MG63 (cell line): ENCODE measurements around the gene TBC1D8. TPM values are rescaled to one million over a fixed set of nuclear protein-coding genes. Genes with fewer than 3 reads are reported as not detected.

Source experiments
- DNase-seq: peaks from one replicate; pipeline ENCODE4 v3.0.0-alpha.2; 2020
- H3K27me3 ChIP-seq: fragments of 250-450 bp; sonication (Bioruptor Pico); 2 replicates; pipeline ENCODE4 v1.5.1; 2020; ENCODE audit warnings: mild to moderate bottlenecking, moderate library complexity
- H3K36me3 ChIP-seq: fragments of 250-450 bp; sonication (Bioruptor Pico); 2 replicates; pipeline ENCODE4 v1.5.1; 2020; ENCODE audit warnings: mild to moderate bottlenecking, moderate library complexity
- H3K4me3 ChIP-seq: fragments of 250-450 bp; sonication (Bioruptor Pico); 2 replicates; pipeline ENCODE4 v1.5.1; 2020; ENCODE audit warnings: mild to moderate bottlenecking, moderate library complexity
- H3K9me3 ChIP-seq: fragments of 250-450 bp; sonication (Bioruptor Pico); 2 replicates; pipeline ENCODE4 v1.5.1; 2020; ENCODE audit warnings: mild to moderate bottlenecking, moderate library complexity
- total RNA-seq: library from RNA; depleted of rRNA; stranded (reverse); fragments of >200 nt; shearing (Covaris generic); gene quantifications from 2 replicates; pipeline ENCODE4 v1.2.3, GENCODE V29; 2014; ENCODE audit warnings: low replicate concordance

The TBC1D8 gene
- total RNA-seq, 1 experiment from 2014 or later = 15.5 TPM

- Histone ChIP-seq H3K27me3 (no peaks in the 10 kb centered on the region), H3K9me3 (no peaks in the 10 kb centered on the region), H3K36me3 (peaks cover 14% of the 10 kb centered on the region), H3K4me3 (no peak overlapping the region)
- DNase-seq = no peak
Measured at GRCh38 chr2:101111262-101111838, 39.8 kb downstream of the TBC1D8 start.

GRCh38 chr2:101109451-101110118 lies 41.6 kb downstream of the TBC1D8 start:
- Histone ChIP-seq H3K36me3 (peaks cover 14% of the 10 kb centered on the region), H3K27me3 (no peaks in the 10 kb centered on the region), H3K9me3 (no peaks in the 10 kb centered on the region), H3K4me3 (no peak overlapping the region)
- DNase-seq = no peak

- Histone ChIP-seq H3K36me3 (peaks cover 14% of the 10 kb centered on the region), H3K27me3 (no peaks in the 10 kb centered on the region), H3K9me3 (no peaks in the 10 kb centered on the region), H3K4me3 (no peak overlapping the region)
- DNase-seq = no peak
Measured at GRCh38 chr2:101108357-101108756, 42.8 kb downstream of the TBC1D8 start.

GRCh38 chr2:101107241-101107640 lies 43.9 kb downstream of the TBC1D8 start:
- H3K4me3 ChIP-seq = no peak overlapping the region
- 0 out of 2 replicates have a peak, but pooled peaks cover under 1% of the 10 kb centered on the region for H3K9me3 ChIP-seq
- no peak for DNase-seq
- H3K27me3 ChIP-seq = no peaks in the 10 kb centered on the region
- peaks cover 14% of the 10 kb centered on the region for H3K36me3 ChIP-seq

DNA sequence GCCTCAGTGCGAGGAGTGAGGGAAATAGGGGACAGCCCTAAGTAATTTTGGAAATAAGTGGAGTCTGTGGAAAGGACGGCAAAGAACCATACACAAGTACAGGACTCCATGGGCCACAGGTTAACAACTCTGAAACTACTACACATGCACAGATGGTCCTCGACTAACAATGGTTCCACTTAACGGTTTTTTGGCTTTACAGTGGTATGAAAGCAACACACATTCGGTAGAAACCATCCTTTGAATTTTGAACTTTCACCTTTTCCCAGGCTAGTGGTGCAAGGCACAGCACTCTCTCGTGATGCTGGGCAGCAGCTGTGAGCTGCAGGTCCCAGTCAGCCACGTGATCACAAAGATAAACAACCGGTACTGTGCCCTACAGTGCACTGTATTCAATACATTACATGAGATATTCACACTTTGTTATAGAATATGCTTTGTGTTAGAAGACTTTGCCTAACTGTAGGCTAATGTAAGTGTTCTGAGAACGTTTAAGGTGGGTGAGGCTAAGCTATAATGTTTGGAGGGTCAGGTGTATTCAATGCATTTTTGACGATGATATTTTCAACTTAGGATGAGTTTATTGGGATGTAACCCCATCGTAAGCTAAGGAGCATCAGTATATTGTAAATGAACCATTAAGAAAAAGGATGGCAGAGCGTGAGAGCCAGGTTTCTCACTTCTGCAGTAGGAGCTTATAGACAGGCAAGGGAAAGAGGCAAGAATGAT lies 44.6 kb downstream of the TBC1D8 start:
- Histone ChIP-seq H3K27me3 (no peaks in the 10 kb centered on the region), H3K4me3 (no peak overlapping the region), H3K36me3 (peaks cover 14% of the 10 kb centered on the region), H3K9me3 (0 out of 2 replicates have a peak, but pooled peaks cover 3% of the 10 kb centered on the region)
- DNase-seq = no peak

GRCh38 chr2:101105654-101106053 lies 45.5 kb downstream of the TBC1D8 start:
- H3K4me3 ChIP-seq = no peak overlapping the region
- peaks cover 8% of the 10 kb centered on the region for H3K36me3 ChIP-seq
- H3K27me3 ChIP-seq = no peaks in the 10 kb centered on the region
- peaks cover 5% of the 10 kb centered on the region; the same call in 1 of the 2 replicates for H3K9me3 ChIP-seq
- DNase-seq = no peak

DNA sequence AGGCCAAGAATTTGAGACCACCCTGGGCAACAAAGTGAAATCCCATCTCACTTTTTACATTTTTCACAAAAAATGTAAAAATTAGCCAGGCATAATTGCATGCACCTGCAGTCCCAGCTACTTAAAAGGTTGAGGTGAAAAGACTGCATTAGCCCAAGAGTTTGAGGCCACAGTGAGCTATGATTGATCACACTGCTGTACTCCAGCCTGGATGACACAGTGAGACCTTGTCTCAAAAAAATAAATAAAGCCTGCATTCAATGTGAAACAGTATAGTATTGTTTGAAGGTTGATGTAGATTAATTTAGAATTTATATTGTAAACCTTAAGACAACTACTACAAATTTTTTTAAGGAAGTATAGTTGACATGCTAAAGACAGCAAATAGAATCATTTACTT lies 53.5 kb downstream of the TBC1D8 start:
- Histone ChIP-seq H3K27me3 (no peaks in the 10 kb centered on the region), H3K9me3 (peaks cover 20% of the 10 kb centered on the region), H3K4me3 (no peak overlapping the region), H3K36me3 (no peaks in the 10 kb centered on the region; the same call in 1 of the 2 replicates)
- DNase-seq = no peak

DNA sequence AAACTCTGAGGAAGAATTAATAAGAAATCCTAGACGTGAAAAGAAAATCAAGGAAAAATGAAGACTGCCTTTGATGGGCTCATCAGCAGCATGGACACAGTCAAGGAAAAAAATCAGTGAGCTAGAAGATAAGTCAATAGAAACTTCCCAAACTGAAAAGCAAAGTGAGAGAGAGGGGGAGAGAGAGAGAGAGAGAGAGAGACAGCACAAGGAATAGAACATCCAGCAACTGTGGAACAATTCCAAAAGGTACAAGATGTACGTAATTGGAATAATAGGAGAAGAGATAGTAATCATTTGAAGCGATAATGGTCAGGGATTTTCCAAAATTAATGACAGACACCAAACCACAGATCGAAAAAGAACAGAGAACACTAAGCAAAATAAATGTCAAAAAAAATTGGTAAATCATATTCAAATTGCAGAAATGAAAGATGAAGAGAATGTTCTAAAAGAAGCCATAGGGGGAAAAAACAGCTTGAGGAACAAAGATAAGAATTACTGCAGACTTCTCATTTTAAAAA lies 54.5 kb downstream of the TBC1D8 start:
- DNase-seq = no peak
- Histone ChIP-seq H3K4me3 (no peak overlapping the region), H3K36me3 (no peaks in the 10 kb centered on the region; the same call in 1 of the 2 replicates), H3K27me3 (no peaks in the 10 kb centered on the region), H3K9me3 (peaks cover 18% of the 10 kb centered on the region)

- Histone ChIP-seq H3K9me3 (peaks cover 12% of the 10 kb centered on the region), H3K4me3 (no peak overlapping the region), H3K27me3 (no peaks in the 10 kb centered on the region), H3K36me3 (no peaks in the 10 kb centered on the region; the same call in 1 of the 2 replicates)
- no peak for DNase-seq
Measured at GRCh38 chr2:101094351-101094750, 56.8 kb downstream of the TBC1D8 start.

- no peak overlapping the region for H3K4me3 ChIP-seq
- no peaks in the 10 kb centered on the region for H3K27me3 ChIP-seq
- H3K9me3 ChIP-seq = no peaks in the 10 kb centered on the region
- DNase-seq = no peak
- H3K36me3 ChIP-seq = peaks cover 8% of the 10 kb centered on the region
Measured at GRCh38 chr2:101089942-101090799, 61.0 kb downstream of the TBC1D8 start.

DNA sequence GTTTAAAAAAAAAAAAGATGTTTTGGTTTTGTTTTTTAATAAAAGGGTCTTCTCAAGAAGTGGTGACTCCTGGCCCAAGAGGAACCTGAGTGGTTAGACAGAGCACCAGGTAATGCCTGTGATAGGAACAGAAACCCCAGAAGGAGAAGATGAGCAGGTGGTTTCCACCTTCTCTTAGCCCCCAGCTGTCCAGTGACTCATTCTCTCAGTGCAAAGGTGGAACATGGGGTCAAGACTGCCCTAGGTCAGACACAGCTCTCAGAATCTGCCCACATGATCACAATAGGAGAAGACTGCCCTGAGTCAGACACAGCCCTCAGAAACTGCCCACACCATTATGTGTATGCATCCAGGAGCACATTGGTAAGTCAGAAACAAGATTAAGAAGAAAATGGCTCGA lies 61.8 kb downstream of the TBC1D8 start:
- Histone ChIP-seq H3K27me3 (no peaks in the 10 kb centered on the region), H3K4me3 (no peak overlapping the region), H3K9me3 (no peaks in the 10 kb centered on the region), H3K36me3 (peaks cover 8% of the 10 kb centered on the region)
- DNase-seq = no peak

GRCh38 chr2:101087638-101088037 lies 63.5 kb downstream of the TBC1D8 start:
- H3K4me3 ChIP-seq = no peak overlapping the region
- H3K36me3 ChIP-seq = peaks cover 18% of the 10 kb centered on the region
- H3K27me3 ChIP-seq = no peaks in the 10 kb centered on the region
- H3K9me3 ChIP-seq = no peaks in the 10 kb centered on the region
- no peak for DNase-seq

DNA sequence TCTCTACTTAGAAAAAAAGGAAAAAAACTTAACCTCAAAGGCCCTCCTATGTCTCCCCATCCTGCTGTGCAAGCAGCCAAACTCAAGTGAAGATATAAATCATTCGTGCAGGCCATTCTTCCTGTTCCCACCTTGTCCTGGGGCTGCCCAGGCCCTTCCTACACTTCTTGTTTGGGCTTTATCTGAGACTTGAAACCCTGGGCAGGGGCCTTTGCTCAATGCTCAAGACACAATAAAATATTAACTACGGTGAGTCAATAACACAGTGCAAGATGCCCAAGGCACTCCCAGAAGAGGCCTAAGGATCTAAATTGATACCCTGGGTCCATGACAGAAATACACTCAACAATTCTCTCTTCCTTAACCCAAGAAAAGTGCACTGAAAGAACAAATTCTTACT lies 67.6 kb downstream of the TBC1D8 start:
- Histone ChIP-seq H3K36me3 (peaks cover 19% of the 10 kb centered on the region), H3K4me3 (no peak overlapping the region), H3K27me3 (no peaks in the 10 kb centered on the region), H3K9me3 (no peaks in the 10 kb centered on the region)
- no peak for DNase-seq

DNA sequence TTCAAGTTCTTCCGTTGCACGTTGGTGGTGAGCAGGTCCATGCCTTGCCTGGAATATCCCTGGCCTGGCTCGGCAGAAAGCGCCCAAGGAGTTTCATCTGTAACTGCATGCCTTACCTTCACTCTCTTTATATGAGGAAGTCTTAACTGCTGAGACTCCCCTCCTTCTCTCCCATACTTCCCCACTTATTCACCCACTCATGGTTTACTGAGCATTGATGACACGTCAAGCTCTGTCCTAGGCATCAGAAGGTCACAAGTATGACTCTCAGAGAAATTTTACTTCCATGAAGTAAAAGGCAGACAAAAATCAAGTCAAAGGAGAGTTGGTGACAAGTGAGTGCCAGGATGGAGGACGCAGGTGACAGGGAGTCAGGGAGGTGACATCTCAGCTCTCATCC lies 68.2 kb downstream of the TBC1D8 start:
- peaks cover 19% of the 10 kb centered on the region for H3K36me3 ChIP-seq
- DNase-seq = no peak
- no peak overlapping the region for H3K4me3 ChIP-seq
- no peaks in the 10 kb centered on the region for H3K9me3 ChIP-seq
- no peaks in the 10 kb centered on the region for H3K27me3 ChIP-seq

DNA sequence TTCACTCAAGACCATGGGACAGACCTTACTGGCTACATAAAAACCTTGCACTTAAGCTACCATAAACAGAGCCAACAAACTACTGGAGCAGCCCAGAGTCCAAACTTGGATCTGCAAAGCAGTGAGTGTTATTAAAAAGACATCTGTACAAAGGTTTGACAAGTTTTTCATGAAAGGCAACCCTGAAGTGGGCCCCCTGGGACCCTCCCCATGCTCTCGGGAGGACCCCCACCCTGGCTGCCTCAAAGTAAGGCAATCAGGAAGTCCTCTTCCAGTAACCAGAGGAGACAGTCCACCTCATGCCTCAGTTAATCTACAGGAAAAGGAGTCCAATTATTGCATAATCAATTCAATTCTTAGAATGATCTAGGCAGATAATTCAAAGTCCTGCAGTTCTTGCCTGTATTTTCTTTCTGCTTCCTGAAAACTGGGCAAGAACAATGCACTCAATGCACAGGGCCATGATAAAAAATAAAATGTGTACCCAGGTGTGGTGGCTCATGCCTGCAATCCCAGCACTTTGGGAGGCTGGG lies 69.7 kb downstream of the TBC1D8 start:
- Histone ChIP-seq H3K9me3 (no peaks in the 10 kb centered on the region), H3K36me3 (peaks cover 17% of the 10 kb centered on the region; the same call in 1 of the 2 replicates), H3K27me3 (no peaks in the 10 kb centered on the region), H3K4me3 (no peak overlapping the region)
- DNase-seq = no peak
